NCI-H345 treated with DMSO at 0.1 percent for 48 hours (cell line): ENCODE results near the gene CYP2R1.

Source experiments
- DNase-seq: peaks from one replicate; lab custom pipeline; 2025; ENCODE audit not compliant: unreplicated experiment; lab: John Stamatoyannopoulos, UW

CYP2R1 gene

GRCh38 chr11:14835496-14836492 lies 56.2 kb downstream of the CYP2R1 start:
- no peak for DNase-seq
